NCI-H345 treated with DMSO at 0.1 percent for 48 hours (cell line): ENCODE measurements around the gene GRIK4.
"Not testable (repeated sequence)": the region's sequence is repeated elsewhere in the genome, so short reads cannot be mapped to it uniquely, and the experiment has no call there.

Source experiments
- DNase-seq: peaks from one replicate; lab custom pipeline; 2025; ENCODE audit not compliant: unreplicated experiment; lab: John Stamatoyannopoulos, UW

The GRIK4 gene

DNA sequence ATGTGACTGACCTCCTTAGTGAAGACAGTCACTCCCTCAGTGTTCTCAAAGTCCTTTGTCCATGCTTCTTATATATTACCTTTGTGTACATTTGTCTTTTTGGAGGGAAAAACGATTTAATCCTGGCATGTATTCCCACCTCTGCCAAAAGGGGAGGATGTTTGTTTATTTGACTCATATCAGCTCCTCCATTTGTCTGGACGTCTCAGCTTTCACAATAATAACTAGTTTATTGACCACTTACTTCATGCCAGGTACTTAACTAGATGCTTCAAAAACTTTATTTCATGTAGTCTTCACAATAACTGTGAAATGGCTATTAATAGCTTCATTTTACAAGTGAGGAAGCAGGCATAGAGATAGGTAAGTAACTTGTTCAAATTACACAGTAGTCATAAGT lies 517.6 kb downstream of the GRIK4 start:
- no peak for DNase-seq

DNA sequence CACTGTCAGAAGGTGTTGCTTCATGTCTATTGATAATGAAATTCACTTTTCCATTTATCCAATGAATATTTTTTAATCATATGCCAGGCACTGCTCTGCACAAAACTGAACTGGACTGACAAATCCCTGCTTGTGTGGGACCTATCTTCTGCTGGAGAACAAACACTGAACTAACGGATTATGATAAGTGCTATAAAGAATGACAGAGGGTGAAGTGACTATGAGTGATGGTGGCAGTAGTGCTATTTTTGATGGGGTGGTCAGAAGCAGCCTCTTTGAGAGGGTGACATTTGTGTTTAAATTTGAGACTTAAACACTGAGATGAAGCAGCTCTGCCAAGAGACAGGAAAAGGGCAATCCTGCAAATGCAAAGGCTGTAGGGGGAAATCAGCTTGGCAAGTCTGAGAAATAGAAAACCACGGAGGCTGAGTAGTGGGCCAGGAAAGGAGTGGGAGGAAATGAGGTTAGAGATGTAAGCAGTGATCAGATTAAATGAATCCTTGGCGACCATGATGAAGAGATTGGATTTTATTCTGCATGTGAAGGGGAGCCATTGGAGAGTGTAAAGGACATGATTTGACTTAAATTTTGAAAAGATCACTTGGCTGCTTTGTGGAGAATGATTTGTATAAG lies 518.4 kb downstream of the GRIK4 start:
- DNase-seq: no peak

DNA sequence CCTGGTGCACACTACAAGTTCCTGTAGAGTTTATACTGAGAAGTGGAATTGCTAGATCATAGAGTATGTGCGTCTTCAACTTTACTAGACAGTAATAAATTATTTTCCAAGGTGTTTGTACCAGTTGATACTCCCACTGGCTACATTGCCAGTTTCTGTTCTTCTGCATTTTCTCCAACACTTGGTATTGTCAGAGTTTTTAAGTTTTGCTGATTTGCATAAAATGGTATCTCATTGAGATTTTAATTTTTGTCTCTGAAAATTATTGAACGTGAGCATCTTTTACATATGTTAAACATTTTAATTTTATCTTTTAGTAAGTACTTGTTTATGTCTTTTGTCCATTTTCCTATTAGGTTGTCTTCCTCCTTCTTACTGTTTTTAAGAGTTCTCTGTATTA lies 519.6 kb downstream of the GRIK4 start:
- DNase-seq: no peak

DNA sequence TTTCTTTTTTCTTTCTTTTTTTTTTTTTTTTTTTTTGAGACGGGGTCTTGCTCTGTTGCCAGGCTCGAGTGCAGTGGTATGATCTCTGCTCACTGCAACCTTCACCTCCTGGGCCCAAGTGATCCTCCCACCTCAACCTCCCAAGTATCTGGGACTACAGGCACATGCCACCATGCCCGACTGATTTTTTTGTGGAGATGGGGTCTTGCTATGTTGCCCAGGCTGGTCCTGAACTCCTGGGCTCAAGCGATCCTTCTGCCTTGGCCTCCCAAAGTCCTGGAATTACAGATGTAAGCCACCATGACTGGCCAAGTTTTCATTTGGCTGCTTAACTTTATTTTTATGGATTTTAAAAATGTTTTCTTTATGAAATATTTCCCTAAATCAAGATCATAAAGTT lies 520.1 kb downstream of the GRIK4 start:
- not testable (repeated sequence) for DNase-seq

DNA sequence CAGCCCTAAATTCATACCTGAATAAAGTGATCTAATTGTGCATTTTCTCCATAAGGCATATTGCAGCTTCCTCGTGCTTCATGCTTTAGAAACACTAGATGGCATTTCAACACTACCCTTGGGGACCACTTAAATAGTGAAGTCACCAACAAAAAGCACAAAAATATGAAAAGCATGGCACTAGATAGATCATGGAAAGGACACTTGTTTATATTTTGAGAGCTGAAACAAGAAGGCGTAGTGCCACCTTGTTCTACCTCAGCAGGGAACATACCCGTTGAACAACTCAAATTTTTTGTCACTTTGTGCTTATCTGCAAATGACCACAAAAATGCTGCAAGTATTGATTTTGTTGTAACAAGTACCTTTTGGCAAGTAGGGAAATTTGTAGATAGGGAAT lies 521.0 kb downstream of the GRIK4 start:
- no peak for DNase-seq

DNA sequence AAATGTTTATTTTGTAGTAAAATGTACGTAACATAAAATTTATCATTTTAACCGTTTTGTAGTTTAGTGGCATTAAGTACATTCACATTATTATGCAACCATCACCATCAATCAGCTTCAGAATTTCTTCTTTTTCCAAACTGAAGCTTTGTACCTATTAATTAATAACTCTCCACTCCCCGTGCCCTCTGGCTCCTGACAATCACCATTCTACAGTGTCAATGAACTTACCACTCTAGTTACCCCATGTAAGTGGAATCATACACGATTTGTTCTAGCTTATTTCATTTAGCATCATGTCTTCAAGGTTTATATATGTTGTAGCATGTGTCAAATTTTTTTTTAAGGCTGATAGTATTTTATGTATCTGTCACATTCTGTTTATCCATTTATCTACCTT lies 522.1 kb downstream of the GRIK4 start:
- DNase-seq: no peak

DNA sequence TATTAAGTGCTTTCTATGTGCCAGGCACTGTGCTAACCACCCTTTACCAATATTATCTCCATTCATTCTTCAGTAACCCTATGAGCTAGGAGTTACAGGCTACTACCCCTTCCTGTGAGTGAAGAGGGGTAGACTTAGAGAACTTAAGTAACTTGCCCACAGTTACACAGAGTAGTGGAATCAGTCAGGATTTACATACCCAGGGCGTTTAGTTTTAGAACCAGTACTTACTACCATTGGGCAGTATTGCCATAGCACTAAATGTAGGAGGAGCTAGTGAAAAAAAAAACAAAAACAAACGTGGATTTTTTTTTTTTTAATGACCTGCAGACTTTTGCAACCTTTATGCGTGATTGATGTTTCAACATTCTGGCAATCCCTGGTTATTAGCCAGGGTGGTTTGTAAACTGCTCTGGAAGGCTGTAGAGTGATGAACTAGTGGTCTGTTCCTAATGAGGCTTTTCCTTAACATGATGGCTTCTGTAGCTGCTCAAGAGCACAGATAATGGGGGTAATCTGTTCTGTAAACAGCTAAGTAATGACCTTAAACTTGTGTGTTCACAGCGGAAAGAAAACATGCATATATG lies 523.7 kb downstream of the GRIK4 start:
- no peak for DNase-seq

DNA sequence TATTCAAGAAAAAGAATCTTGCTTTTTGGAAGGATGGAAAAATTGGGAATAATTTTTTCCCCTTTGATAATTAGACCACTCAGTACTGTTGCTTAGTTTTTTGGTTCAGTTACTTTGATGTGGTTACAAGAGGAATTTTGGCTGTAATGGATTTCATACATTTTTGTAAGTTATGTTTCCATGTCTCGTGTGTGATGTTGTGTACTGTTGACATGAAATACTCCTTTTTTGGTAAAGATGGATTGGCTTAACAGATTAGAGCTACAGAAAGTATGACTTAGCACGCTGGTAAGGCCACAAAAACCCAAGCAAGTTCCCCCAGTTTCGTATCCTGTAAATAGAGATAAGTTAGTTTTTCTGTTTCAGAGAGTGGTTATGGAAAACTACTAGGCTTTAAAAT lies 524.2 kb downstream of the GRIK4 start:
- no peak for DNase-seq

DNA sequence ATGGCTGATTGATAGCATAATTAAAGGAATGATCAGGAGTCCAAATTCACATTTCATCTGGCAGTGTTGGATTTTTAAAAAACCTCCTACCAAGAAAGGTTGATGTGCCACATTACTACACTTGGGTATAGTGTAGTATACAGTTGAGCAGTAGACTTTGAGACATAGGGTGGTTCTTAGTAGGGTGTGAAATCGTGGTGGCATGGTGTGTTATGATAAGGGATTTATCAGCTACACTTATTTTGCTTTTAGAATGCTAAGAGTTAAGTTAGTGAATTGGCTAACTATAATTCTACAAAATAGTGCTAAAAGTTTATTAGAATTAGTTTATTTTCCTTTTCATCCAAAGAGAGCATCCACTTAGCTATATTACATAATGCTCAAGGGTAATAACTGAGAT lies 525.5 kb downstream of the GRIK4 start:
- no peak for DNase-seq
